Right lobe of liver (tissue), 4 donors: ENCODE data around the gene LRRC72.
"Not testable (repeated sequence)": the region's sequence is repeated elsewhere in the genome, so short reads cannot be mapped to it uniquely, and the experiment has no call there.

Experiments
- POLR2A ChIP-seq: fragments of 450-650 bp; IDR thresholded peaks from one replicate; pipeline ENCODE4 v1.6.1; 2017; ENCODE audit warnings: antibody characterized with exemption, mild to moderate bottlenecking
- TF ChIP-seq, protein P1 (sequence below), 4 donors: fragments of 200-600 bp in 3 of 4; fragments of 450-650 bp in 1 of 4; IDR thresholded peaks; one replicate each; pipeline versions ENCODE4 v1.5.1 to v1.8.0; 2016 to 2022; ENCODE audit warnings: antibody characterized with exemption in 4 of 4, mild to moderate bottlenecking in 2 of 4
- donor health status: DM: no; HTN: no; CAD: no.
- donor health status: DM: no; HTN: no; CAD: no.
- donor health status: DM: no; HTN: yes; CAD: no.

GRCh38 chr7:16519985-16520384 lies 6.6 kb upstream of the LRRC72 start:
- TF ChIP-seq, protein P1, sequence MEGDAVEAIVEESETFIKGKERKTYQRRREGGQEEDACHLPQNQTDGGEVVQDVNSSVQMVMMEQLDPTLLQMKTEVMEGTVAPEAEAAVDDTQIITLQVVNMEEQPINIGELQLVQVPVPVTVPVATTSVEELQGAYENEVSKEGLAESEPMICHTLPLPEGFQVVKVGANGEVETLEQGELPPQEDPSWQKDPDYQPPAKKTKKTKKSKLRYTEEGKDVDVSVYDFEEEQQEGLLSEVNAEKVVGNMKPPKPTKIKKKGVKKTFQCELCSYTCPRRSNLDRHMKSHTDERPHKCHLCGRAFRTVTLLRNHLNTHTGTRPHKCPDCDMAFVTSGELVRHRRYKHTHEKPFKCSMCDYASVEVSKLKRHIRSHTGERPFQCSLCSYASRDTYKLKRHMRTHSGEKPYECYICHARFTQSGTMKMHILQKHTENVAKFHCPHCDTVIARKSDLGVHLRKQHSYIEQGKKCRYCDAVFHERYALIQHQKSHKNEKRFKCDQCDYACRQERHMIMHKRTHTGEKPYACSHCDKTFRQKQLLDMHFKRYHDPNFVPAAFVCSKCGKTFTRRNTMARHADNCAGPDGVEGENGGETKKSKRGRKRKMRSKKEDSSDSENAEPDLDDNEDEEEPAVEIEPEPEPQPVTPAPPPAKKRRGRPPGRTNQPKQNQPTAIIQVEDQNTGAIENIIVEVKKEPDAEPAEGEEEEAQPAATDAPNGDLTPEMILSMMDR (IDR thresholded peaks at IDR 0.05) = not testable (repeated sequence)
- TF ChIP-seq POLR2A = not testable (repeated sequence)
